Natural killer cell (primary cell): Measurements from ENCODE around the gene APOL2. TPM values are rescaled to one million over a fixed set of nuclear protein-coding genes. Genes with fewer than 3 reads are reported as not detected.

Source experiments
- ATAC-seq, 3 donors: fragments of 150-1000 bp in 2 of 3; fragments of 200-7000 bp in 1 of 3; cut with Tn5 transposase; 1 replicate in 1 of 3; 2 replicates in 2 of 3; pipeline ENCODE4 v1.10.0; 2021; ENCODE audit warnings: mild to moderate bottlenecking in 2 of 3, moderate library complexity in 2 of 3
- DNase-seq, 2 donors: peaks; one replicate each; pipeline versions ENCODE4 v3.0.0 to v3.0.0-alpha.2; 2013 to 2021; ENCODE audit warnings: mixed read lengths in 1 of 2
- H3K27ac ChIP-seq: one replicate; pipeline ENCODE4 v1.5.1; 2013; ENCODE audit warnings: mild to moderate bottlenecking, low read length
- H3K27me3 ChIP-seq: one replicate; pipeline ENCODE4 v1.6.1; 2013; ENCODE audit warnings: low read length; ENCODE audit not compliant: control insufficient read depth, insufficient read depth
- H3K36me3 ChIP-seq: one replicate; pipeline ENCODE4 v1.6.1; 2013; ENCODE audit warnings: low read length; ENCODE audit not compliant: control insufficient read depth, insufficient read depth
- H3K4me1 ChIP-seq: one replicate; pipeline ENCODE4 v1.6.1; 2013; ENCODE audit warnings: low read length; ENCODE audit not compliant: control insufficient read depth, insufficient read depth
- H3K4me3 ChIP-seq: one replicate; pipeline ENCODE4 v1.5.1; 2013; ENCODE audit warnings: low read length
- H3K9me3 ChIP-seq: one replicate; pipeline ENCODE4 v1.6.1; 2013; ENCODE audit warnings: low read length; ENCODE audit not compliant: control insufficient read depth, insufficient read depth
- H3K27ac Mint-ChIP-seq, 2 donors: one replicate each; pipeline ENCODE4 v1.8.0; 2022; ENCODE audit warnings: mild to moderate bottlenecking in 2 of 2, mixed read lengths in 2 of 2, moderate library complexity in 1 of 2
- H3K27me3 Mint-ChIP-seq, 2 donors: one replicate each; pipeline ENCODE4 v1.8.0; 2022; ENCODE audit warnings: low read depth in 2 of 2, mixed read lengths in 2 of 2
- H3K36me3 Mint-ChIP-seq: one replicate; pipeline ENCODE4 v1.8.0; 2022; ENCODE audit warnings: mixed read lengths
- H3K4me1 Mint-ChIP-seq, 2 donors: one replicate each; pipeline ENCODE4 v1.8.0; 2022; ENCODE audit warnings: mixed read lengths in 2 of 2
- H3K4me3 Mint-ChIP-seq: one replicate; pipeline ENCODE4 v1.8.0; 2022; ENCODE audit warnings: mild to moderate bottlenecking, moderate library complexity, mixed read lengths
- H3K9me3 Mint-ChIP-seq, 2 donors: one replicate each; pipeline ENCODE4 v1.8.0; 2022; ENCODE audit warnings: mixed read lengths in 2 of 2
- CTCF ChIP-seq: fragments of 200-600 bp; IDR thresholded peaks from one replicate; pipeline ENCODE4 v1.8.0; 2022; ENCODE audit warnings: antibody characterized with exemption
- WGBS: methylation state at CpG from one replicate; pipeline ENCODE4 v1.1.7; 2013; ENCODE audit warnings: missing lambda C conversion rate; ENCODE audit not compliant: insufficient coverage; 5-methylcytosine and 5-hydroxymethylcytosine counted together
- intact Hi-C: fragments of 100-400 bp; cut with micrococcal nuclease; formaldehyde crosslinking; loops from one replicate; pipeline ENCODE4 v1.14.2; 2022
- total RNA-seq, 4 donors: library from RNA; stranded (reverse); fragments of 120-200 nt in 1 of 4; gene quantifications; one replicate each; pipeline versions ENCODE4 v1.2.3 to v1.2.4, GENCODE V29; 2013 to 2022

Gene APOL2
- total RNA-seq, 3 donors from 2014 or later (not counting 1 experiment from before 2014, with no cell fraction given), result 51.7 to 112 (median 67.2) TPM

GRCh38 chr22:36235585-36235984, 3.7 kb downstream of the APOL2 start:
- H3K9me3 ChIP-seq, result no peaks in the 10 kb centered on the region
- H3K27ac ChIP-seq, result no peak overlapping the region
- intact Hi-C loops, result loop anchor here (5.0 kb wide), 2 partner anchors 42 to 73 kb away; partner anchors contain the start of gene APOL3

GRCh38 chr22:36234919-36235318, 4.4 kb downstream of the APOL2 start:
- no peaks in the 10 kb centered on the region for H3K9me3 Mint-ChIP-seq
- peak overlapping the region; percentile 51 for H3K4me3 Mint-ChIP-seq
- H3K36me3 Mint-ChIP-seq, result peaks cover 11% of the 10 kb centered on the region
- Histone ChIP-seq H3K36me3 (peaks cover 57% of the 10 kb centered on the region), H3K4me3 (no peak overlapping the region), H3K27me3 (no peaks in the 10 kb centered on the region), H3K27ac (no peak overlapping the region), H3K9me3 (no peaks in the 10 kb centered on the region), H3K4me1 (peaks cover 41% of the 10 kb centered on the region)
- H3K27ac Mint-ChIP-seq, result peak overlapping the region; percentile 98
- H3K4me1 Mint-ChIP-seq, result peaks cover 68 to 83% of the 10 kb centered on the region in 2 donors
- intact Hi-C loops, result loop anchor here (5.0 kb wide), 2 partner anchors 42 to 73 kb away; partner anchors contain the start of gene APOL3
- no peaks in the 10 kb centered on the region for H3K27me3 Mint-ChIP-seq
- 93% methylated on average over 2 of the region's 2 CpGs for WGBS
- no peak for TF ChIP-seq CTCF
- DNase-seq (no peak), ATAC-seq (no peak)

More at GRCh38 chr22:36235585-36235984, 3.7 kb downstream of the APOL2 start:
- peak overlapping the region; percentile 51 for H3K4me3 Mint-ChIP-seq
- no peaks in the 10 kb centered on the region for H3K27me3 ChIP-seq
- H3K27ac Mint-ChIP-seq, result peak overlapping the region; percentile 98
- H3K4me1 ChIP-seq, result peaks cover 43% of the 10 kb centered on the region
- WGBS, result 92% methylated on average over 3 of the region's 3 CpGs
- peaks cover 71 to 81% of the 10 kb centered on the region in 2 donors for H3K4me1 Mint-ChIP-seq
- H3K4me3 ChIP-seq, result no peak overlapping the region
- TF ChIP-seq CTCF, result no peak
- DNase-seq, result no peak
- peaks cover 51% of the 10 kb centered on the region for H3K36me3 ChIP-seq
- no peaks in the 10 kb centered on the region for H3K27me3 Mint-ChIP-seq
- no peak for ATAC-seq
- peaks cover 11% of the 10 kb centered on the region for H3K36me3 Mint-ChIP-seq
- H3K9me3 Mint-ChIP-seq, result no peaks in the 10 kb centered on the region

- peak overlapping the region; percentile 69 to 98 for H3K27ac Mint-ChIP-seq
- TF ChIP-seq CTCF, result no peak
- H3K36me3 Mint-ChIP-seq, result peaks cover 16% of the 10 kb centered on the region
- Histone ChIP-seq H3K27ac (no peak overlapping the region), H3K27me3 (no peaks in the 10 kb centered on the region), H3K4me3 (no peak overlapping the region), H3K9me3 (no peaks in the 10 kb centered on the region), H3K4me1 (peaks cover 35% of the 10 kb centered on the region), H3K36me3 (peaks cover 58% of the 10 kb centered on the region)
- H3K27me3 Mint-ChIP-seq, result no peaks in the 10 kb centered on the region
- DNase-seq (no peak), ATAC-seq (no peak)
- no CpG with 5 or more reads among the region's 2 CpGs for WGBS
- no peak overlapping the region for H3K4me3 Mint-ChIP-seq
- no peaks in the 10 kb centered on the region for H3K9me3 Mint-ChIP-seq
- H3K4me1 Mint-ChIP-seq, result peaks cover 66 to 76% of the 10 kb centered on the region in 2 donors
- intact Hi-C loops, result no loop called here
These were observed 5.1 kb downstream of the APOL2 start for GRCh38 chr22:36234213-36234612.

- Histone ChIP-seq H3K4me1 (peaks cover 31% of the 10 kb centered on the region), H3K27ac (no peak overlapping the region), H3K36me3 (peaks cover 61% of the 10 kb centered on the region), H3K27me3 (no peaks in the 10 kb centered on the region), H3K4me3 (no peak overlapping the region), H3K9me3 (no peaks in the 10 kb centered on the region)
- peaks cover 63 to 73% of the 10 kb centered on the region in 2 donors for H3K4me1 Mint-ChIP-seq
- no peak for ATAC-seq
- intact Hi-C loops, result no loop called here
- H3K36me3 Mint-ChIP-seq, result peaks cover 18% of the 10 kb centered on the region
- H3K27me3 Mint-ChIP-seq, result no peaks in the 10 kb centered on the region
- TF ChIP-seq CTCF, result no peak
- no peak for DNase-seq
- WGBS, result 96% methylated on average over 5 of the region's 7 CpGs
- H3K4me3 Mint-ChIP-seq, result no peak overlapping the region
- H3K9me3 Mint-ChIP-seq, result no peaks in the 10 kb centered on the region
- H3K27ac Mint-ChIP-seq, result peak overlapping the region; percentile 69 to 98
These were observed 5.5 kb downstream of the APOL2 start for GRCh38 chr22:36233796-36234195.
